ENCODE data around the gene PDE8A. TPM values are rescaled to one million over a fixed set of nuclear protein-coding genes. Genes with fewer than 3 reads are reported as not detected.

Gene PDE8A
- total RNA-seq, 1 donor from 2014 or later: 23.7 TPM

GRCh38 chr15:84976746-84977345, 4.8 kb upstream of the PDE8A start:
- no peak for TF ChIP-seq CTCF (IDR thresholded peaks at IDR 0.05)
- no peak overlapping the region for H3K27ac Mint-ChIP-seq (ENCODE audit: unreplicated experiment)
- H3K9me3 Mint-ChIP-seq (ENCODE audit: unreplicated experiment): no peaks in the 10 kb centered on the region
- DNase-seq (ENCODE audit: extremely low spot score, unreplicated experiment): no peak
- no peaks in the 10 kb centered on the region for H3K36me3 Mint-ChIP-seq (ENCODE audit: unreplicated experiment)
- no peaks in the 10 kb centered on the region for H3K27me3 Mint-ChIP-seq (ENCODE audit: unreplicated experiment)
- peaks cover 8% of the 10 kb centered on the region for H3K4me1 Mint-ChIP-seq (ENCODE audit: unreplicated experiment)
- no peak overlapping the region for H3K4me3 Mint-ChIP-seq (ENCODE audit: unreplicated experiment)

- no peak for DNase-seq (ENCODE audit: extremely low spot score, unreplicated experiment)
- Mint-ChIP-seq H3K9me3 (ENCODE audit: unreplicated experiment) (no peaks in the 10 kb centered on the region), H3K27ac (ENCODE audit: unreplicated experiment) (no peak overlapping the region), H3K27me3 (ENCODE audit: unreplicated experiment) (no peaks in the 10 kb centered on the region), H3K4me1 (ENCODE audit: unreplicated experiment) (peaks cover 27% of the 10 kb centered on the region), H3K4me3 (ENCODE audit: unreplicated experiment) (peak overlapping the region; percentile 91), H3K36me3 (ENCODE audit: unreplicated experiment) (no peaks in the 10 kb centered on the region)
- no peak for TF ChIP-seq CTCF (IDR thresholded peaks at IDR 0.05)
Measured at GRCh38 chr15:84979651-84980050, 2.0 kb upstream of the PDE8A start.

- peak; percentile 93 for DNase-seq (ENCODE audit: extremely low spot score, unreplicated experiment)
- no peak for TF ChIP-seq CTCF (IDR thresholded peaks at IDR 0.05)
- H3K9me3 Mint-ChIP-seq (ENCODE audit: unreplicated experiment): no peaks in the 10 kb centered on the region
- H3K36me3 Mint-ChIP-seq (ENCODE audit: unreplicated experiment): no peaks in the 10 kb centered on the region
- peak overlapping the region; percentile 90 for H3K27ac Mint-ChIP-seq (ENCODE audit: unreplicated experiment)
- no peaks in the 10 kb centered on the region for H3K27me3 Mint-ChIP-seq (ENCODE audit: unreplicated experiment)
- H3K4me1 Mint-ChIP-seq (ENCODE audit: unreplicated experiment): peaks cover 27% of the 10 kb centered on the region
- peak overlapping the region; percentile 91 for H3K4me3 Mint-ChIP-seq (ENCODE audit: unreplicated experiment)
Measured at GRCh38 chr15:84980196-84981053, 1.2 kb upstream of the PDE8A start.

- Mint-ChIP-seq H3K4me3 (ENCODE audit: unreplicated experiment) (peak overlapping the region; percentile 91), H3K27ac (ENCODE audit: unreplicated experiment) (peak overlapping the region; percentile 90), H3K27me3 (ENCODE audit: unreplicated experiment) (no peaks in the 10 kb centered on the region), H3K9me3 (ENCODE audit: unreplicated experiment) (no peaks in the 10 kb centered on the region), H3K4me1 (ENCODE audit: unreplicated experiment) (peaks cover 27% of the 10 kb centered on the region), H3K36me3 (ENCODE audit: unreplicated experiment) (no peaks in the 10 kb centered on the region)
- TF ChIP-seq CTCF (IDR thresholded peaks at IDR 0.05): peak; percentile 17
- DNase-seq (ENCODE audit: extremely low spot score, unreplicated experiment): peak; percentile 99
Measured at GRCh38 chr15:84981054-84981710, 474 bp upstream of the PDE8A start.

Measured in osteocyte (in vitro differentiated cells).